ENCODE results near the gene DMRTC1. TPM values are rescaled to one million over a fixed set of nuclear protein-coding genes. Genes with fewer than 3 reads are reported as not detected.
"Not testable (repeated sequence)": the region's sequence is repeated elsewhere in the genome, so short reads cannot be mapped to it uniquely, and the experiment has no call there.

The DMRTC1 gene, protein sequence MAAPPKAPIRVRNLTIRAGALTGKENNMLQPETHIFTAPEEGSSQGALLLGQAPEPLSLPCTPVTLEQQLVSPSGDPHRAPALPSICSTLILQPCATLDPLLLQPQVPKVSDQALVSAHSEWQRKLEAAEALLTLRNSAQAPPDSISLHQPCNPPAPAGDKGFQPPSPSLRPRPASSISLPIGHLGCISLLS
- not detected for polyA plus RNA-seq (2012; ENCODE audit: low read depth, missing spikeins)

DNA sequence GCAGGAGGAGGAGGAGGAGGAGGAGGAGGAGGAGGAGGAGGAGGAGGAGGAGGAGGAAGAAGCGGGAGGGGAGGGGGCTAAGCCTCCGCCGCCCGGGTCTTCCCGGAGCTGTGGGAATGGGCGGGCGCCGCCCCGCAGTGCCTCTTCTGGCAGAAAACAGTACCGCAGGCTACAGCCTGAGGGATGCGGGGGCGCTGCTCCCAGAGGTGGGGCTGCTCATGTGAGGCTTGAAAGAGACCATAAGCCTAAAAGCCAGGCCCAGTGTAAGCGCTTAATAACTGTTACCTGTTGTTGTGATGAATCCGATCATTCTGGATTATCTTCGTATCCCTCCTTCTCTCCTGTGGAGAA lies at the start of gene DMRTC1:
Gene DMRTC1, minus strand, starts transcription at position 19 of the 351 bp plus-strand sequence. CDS start 68,143 bp downstream, outside the sequence.
- peak; percentile 99 for FAIRE-seq

DNA sequence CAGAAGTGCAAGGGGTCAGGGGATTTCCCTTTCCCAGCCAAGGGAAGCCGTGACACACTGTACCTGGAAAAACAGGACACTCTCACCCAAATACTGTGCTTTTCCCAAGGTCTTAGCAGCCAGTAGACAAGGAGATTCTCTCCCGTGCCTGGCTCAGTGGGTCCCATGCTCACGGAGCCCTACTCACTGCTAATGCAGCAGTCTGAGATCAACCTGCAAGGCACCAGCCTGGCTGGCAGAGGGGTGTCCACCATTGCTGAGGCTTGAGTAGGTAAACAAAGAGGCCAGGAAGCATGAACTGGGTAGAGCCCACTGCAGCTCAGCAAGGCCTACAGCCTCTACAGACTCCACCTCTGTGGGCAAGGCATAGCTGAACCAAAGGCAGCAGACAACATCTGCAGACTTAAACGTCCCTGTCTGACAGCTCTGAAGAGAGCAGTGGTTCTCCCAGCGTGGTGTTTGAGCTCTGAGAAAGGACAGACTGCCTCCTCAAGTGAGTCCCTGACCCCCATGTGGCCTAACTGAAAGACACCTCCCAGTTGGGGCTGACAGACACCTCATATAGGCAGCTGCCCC lies 37.3 kb upstream of the DMRTC1 start:
- not testable (repeated sequence) for FAIRE-seq; DNase-seq (ENCODE audit: insufficient read length, low spot score)

More for the DNA sequence above, at the start of gene DMRTC1:
- not testable (repeated sequence) for DNase-seq (ENCODE audit: insufficient read length, low spot score)

DNA sequence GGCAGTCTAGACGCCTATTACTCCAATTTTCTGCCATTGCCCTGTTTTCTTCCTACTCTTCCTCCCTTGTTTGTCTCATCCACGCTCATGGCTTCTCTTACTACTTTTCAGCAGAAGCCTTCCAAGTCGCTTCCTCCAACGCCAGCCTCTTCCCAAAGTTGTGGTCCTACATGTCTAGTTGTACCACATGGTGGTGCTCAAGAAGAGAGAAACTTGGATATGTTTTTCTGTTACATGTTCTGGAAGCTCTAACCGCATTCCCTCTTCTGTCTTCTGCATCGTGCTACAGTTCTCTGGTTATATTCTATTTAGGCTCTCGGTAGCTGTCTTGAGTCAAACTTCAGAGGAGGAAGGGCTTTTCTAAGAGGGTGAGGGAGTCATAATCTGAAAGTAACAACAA lies 31.2 kb upstream of the DMRTC1 start:
- FAIRE-seq = not testable (repeated sequence)

GRCh38 chrX:72971859-72972258 lies 28.2 kb upstream of the DMRTC1 start:
- not testable (repeated sequence) for FAIRE-seq; DNase-seq (ENCODE audit: insufficient read length, low spot score)

More for the DNA sequence above, 31.2 kb upstream of the DMRTC1 start:
- not testable (repeated sequence) for DNase-seq (ENCODE audit: insufficient read length, low spot score)

GRCh38 chrX:72959971-72960370 lies 16.3 kb upstream of the DMRTC1 start:
- FAIRE-seq; DNase-seq (ENCODE audit: insufficient read length, low spot score): not testable (repeated sequence)

DNA sequence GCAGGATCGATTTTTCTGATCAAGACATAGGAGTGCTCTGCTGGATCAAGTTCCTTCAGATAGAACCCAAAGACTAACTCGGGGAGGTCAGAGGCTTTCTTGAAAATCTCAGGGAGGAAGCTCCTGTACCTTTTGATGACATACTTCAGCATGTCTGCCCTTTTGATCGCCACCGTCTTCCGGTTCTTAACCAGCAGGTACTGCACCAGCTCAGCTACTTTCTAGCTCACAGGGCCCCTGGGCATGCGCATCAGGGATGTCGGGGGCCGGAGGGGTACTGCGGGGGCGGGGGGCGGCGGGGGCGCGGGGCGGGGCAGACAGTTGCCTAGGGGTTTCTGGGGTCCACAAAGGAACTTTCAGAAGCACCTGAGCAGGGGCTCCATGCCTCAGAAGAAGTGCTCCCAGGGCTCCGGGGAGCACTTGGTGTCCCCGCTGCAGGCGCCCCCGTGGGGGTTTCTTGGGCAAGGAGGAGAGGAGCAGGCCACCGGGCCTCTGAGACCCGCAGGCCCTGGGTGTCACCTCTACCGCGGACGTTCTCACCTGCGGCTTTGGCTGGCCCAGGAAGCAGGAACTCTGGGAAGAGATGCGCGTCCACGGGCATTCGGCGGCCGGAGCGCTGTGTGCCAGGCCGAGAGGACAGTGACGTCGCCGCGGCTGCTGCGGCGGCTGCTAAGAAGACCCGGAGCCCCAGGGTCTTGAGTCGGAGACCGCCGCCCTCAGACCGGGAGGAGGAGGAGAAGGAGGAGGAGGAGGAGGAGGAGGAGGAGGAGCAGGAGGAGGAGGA lies 410 bp downstream of the DMRTC1 start:
- FAIRE-seq = peak; percentile 83
- DNase-seq (ENCODE audit: insufficient read length, low spot score) = not testable (repeated sequence)

DNA sequence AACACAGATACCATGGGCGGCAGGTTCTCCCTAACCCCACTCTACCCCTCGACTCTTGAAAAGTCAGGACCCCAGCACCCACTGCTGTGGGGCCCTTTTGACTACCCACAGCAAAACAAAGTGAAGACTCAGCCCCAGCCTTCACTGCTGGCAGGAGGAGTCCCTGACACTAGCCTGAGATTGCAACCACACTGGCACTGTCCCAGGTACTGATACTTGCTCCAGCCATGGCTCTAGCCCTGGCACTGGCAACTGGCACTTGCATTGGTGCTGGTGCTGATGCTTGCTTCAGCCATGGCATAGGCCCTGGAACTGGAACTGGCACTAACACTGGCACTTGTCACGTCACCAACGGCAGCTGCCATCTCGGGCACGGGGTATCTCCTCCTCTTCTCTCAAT lies 1.4 kb downstream of the DMRTC1 start:
- not testable (repeated sequence) for DNase-seq (ENCODE audit: insufficient read length, low spot score)
- peak; percentile 84 for FAIRE-seq

DNA sequence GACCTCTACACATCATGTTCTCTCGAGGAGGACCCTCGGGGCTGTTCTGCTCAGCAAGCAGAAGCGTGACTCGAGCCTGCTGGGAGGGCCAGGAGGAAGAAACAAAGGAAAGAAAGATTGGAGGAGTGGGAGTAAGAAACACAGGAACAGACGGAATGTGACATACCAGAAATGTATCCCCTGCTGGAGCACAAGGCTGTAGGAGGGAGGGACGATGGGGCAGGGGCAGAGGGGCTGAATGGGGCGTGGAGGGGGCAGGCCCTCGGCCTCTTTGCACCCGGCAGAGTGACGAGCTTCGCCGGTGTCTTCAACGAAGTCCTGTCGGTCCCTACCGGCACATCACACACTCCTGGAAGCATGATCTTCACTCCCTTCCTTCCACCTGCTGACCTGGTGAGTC lies 5.7 kb downstream of the DMRTC1 start, which contains the start of gene FAM236A:
Gene FAM236A, plus strand, starts transcription at position 301 of the 400 bp plus-strand sequence. Its CDS starts 57 bp downstream, at position 358.
- not testable (repeated sequence) for DNase-seq (ENCODE audit: insufficient read length, low spot score); FAIRE-seq

DNA sequence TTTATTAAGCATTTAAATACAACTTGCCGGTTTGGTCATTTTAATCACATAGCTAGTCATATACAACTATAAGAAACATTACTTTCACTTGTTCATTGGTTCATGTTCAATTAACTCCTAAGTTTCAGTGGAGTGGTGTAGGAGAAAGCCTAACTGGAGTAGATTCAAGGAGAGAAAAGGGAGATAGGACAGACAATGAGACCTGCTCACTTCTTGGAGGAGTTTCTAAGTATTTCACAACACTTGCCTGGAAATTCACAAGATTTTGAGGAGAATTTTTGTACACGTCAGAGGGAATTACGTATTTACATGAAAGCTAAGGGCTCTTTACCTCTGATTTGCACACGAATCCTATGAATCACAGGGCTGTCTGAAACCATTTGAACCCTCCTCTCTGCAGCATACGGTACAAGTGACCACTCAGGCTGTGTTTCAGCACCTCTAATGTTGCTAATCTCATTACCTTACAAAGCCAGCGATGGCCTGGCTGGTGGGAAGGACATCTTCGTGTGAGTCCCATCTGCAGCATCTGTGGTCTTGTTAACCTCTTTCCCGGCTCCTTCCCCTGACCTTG lies 6.7 kb downstream of the DMRTC1 start:
- peak; percentile 52 for FAIRE-seq
- not testable (repeated sequence) for DNase-seq (ENCODE audit: insufficient read length, low spot score)

GRCh38 chrX:72936455-72936854 lies 7.2 kb downstream of the DMRTC1 start:
- peak; percentile 96 for FAIRE-seq
- DNase-seq (ENCODE audit: insufficient read length, low spot score) = not testable (repeated sequence)

GRCh38 chrX:72932283-72932682 lies 11.4 kb downstream of the DMRTC1 start:
- FAIRE-seq; DNase-seq (ENCODE audit: insufficient read length, low spot score): not testable (repeated sequence)

GRCh38 chrX:72916096-72916495 lies 27.5 kb downstream of the DMRTC1 start:
- DNase-seq (ENCODE audit: insufficient read length, low spot score); FAIRE-seq: not testable (repeated sequence)

DNA sequence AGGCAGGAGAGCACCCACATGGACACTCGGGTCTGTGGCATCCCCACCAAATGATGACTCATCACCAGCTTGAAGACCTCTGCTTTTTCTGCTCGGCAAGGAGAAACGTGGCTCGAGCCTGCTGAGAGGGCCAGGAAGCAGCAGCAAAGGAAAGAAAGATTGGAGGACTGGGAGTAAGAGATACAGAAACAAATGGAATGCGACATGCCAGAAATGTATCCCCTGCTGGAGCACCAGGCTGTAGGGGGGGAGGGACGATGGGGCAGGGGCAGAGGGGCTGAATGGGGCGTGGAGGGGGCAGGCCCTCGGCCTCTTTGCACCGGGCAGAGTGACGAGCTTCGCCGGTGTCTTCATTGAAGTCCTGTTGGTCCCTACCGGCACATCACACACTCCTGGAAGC lies 31.3 kb downstream of the DMRTC1 start, which contains the start of gene FAM236C:
Gene FAM236C, plus strand, starts transcription at position 301 of the 400 bp plus-strand sequence. CDS start 100 bp downstream, outside the sequence.
- not testable (repeated sequence) for FAIRE-seq; DNase-seq (ENCODE audit: insufficient read length, low spot score)

DNA sequence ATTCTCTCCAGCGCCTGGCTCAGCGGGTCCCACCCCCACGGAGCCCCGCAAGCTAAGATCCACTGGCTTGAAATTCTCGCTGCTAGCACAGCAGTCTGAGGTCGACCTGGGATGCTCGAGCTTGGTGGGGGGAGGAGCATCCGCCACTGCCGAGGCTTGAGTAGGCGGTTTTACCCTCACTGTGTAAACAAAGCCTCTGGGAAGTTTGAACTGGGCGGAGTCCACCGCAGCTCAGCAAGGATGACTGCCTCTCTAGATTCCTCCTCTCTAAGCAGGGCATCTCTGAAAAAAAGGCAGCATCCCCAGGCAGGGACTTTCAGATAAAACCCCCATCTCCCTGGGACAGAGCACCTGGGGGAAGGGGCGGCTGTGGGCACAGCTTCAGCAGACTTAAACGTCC lies 53.9 kb downstream of the DMRTC1 start:
- DNase-seq (ENCODE audit: insufficient read length, low spot score); FAIRE-seq: not testable (repeated sequence)

DNA sequence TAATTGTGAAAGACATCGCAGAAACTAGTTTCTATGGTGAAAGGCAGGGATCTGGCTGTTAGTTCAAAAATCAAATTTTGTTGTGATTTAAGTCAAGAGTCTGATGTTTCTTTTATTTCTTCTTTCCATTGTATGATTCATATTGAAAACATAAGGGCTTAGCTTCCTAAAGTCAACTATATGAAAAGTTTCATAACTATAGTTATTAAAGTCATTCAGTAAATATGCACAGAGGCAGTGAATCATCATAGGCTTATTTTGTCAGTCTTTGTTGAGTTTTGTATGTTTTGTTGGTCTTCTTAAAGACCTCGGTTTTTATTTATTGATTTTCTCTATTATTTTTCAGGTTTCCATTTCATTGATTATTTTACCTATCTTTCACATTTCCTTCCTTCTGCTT lies 60.7 kb downstream of the DMRTC1 start:
- not testable (repeated sequence) for FAIRE-seq; DNase-seq (ENCODE audit: insufficient read length, low spot score)

GRCh38 chrX:72837532-72837931 lies 106.1 kb downstream of the DMRTC1 start:
- FAIRE-seq; DNase-seq (ENCODE audit: insufficient read length, low spot score): not testable (repeated sequence)

DNA sequence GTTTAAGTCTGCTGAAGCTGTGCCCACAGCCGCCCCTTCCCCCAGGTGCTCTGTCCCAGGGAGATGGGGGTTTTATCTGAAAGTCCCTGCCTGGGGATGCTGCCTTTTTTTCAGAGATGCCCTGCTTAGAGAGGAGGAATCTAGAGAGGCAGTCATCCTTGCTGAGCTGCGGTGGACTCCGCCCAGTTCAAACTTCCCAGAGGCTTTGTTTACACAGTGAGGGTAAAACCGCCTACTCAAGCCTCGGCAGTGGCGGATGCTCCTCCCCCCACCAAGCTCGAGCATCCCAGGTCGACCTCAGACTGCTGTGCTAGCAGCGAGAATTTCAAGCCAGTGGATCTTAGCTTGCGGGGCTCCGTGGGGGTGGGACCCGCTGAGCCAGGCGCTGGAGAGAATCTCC lies 112.9 kb downstream of the DMRTC1 start:
- DNase-seq (ENCODE audit: insufficient read length, low spot score); FAIRE-seq: not testable (repeated sequence)
